Peyer's patch (tissue), 4 donors: ENCODE data around the gene UBE2J1.

Source experiments
- POLR2A ChIP-seq, 2 donors: fragments of 450-650 bp; IDR thresholded peaks; one replicate each; pipeline ENCODE4 v1.5.1; 2017; ENCODE audit warnings: antibody characterized with exemption in 2 of 2, mild to moderate bottlenecking in 2 of 2, moderate library complexity in 2 of 2
- TF ChIP-seq, protein P1 (sequence below), 6 experiments: fragments of 450-650 bp in 4 of 6; fragments of 200-600 bp in 2 of 6; sonication (generic) in 1 of 6; IDR thresholded peaks; one replicate each; pipeline ENCODE4 v1.5.1; 2017 to 2019; ENCODE audit warnings: antibody characterized with exemption in 6 of 6, mild to moderate bottlenecking in 3 of 6, moderate library complexity in 1 of 6

DNA sequence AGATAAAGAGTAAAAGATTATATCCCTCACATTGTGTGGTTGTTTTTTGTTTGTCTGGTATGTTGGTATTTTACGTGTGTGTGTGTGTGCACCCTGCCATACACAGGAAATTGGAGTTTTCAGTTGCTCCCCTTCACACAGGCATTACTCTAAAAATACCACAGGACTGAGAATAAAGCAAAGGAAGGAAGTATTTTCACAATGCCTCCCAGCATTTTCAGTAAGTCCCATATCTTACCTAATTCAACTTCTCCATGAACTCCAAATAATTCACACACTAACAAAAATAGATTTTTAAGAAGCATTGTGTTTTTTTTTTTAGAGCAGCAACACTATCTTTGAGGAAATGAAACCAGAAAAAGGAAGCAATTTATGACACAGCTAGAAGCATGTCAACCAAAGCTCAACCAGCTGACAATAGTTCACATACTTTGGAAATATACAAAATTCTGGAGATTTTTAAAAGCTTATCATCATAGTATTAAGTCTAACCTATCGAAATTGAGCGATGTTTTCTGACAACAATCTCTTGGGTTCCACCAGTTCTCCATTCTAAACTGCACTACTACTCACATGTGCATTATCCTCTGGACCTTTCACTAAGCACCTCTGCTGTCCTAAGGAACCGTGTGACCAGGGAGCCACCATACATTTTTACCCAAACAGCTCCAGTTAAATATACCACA, 2.1 kb downstream of the UBE2J1 start:
- no peak for TF ChIP-seq POLR2A (IDR thresholded peaks at IDR 0.05)
- TF ChIP-seq, protein P1, sequence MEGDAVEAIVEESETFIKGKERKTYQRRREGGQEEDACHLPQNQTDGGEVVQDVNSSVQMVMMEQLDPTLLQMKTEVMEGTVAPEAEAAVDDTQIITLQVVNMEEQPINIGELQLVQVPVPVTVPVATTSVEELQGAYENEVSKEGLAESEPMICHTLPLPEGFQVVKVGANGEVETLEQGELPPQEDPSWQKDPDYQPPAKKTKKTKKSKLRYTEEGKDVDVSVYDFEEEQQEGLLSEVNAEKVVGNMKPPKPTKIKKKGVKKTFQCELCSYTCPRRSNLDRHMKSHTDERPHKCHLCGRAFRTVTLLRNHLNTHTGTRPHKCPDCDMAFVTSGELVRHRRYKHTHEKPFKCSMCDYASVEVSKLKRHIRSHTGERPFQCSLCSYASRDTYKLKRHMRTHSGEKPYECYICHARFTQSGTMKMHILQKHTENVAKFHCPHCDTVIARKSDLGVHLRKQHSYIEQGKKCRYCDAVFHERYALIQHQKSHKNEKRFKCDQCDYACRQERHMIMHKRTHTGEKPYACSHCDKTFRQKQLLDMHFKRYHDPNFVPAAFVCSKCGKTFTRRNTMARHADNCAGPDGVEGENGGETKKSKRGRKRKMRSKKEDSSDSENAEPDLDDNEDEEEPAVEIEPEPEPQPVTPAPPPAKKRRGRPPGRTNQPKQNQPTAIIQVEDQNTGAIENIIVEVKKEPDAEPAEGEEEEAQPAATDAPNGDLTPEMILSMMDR (IDR thresholded peaks at IDR 0.05): no peak
